ENCODE data around the gene GPC5.

GRCh38 chr13:92403606-92404005 lies 1005.2 kb downstream of the GPC5 start:
- TF ChIP-seq CTCF (IDR thresholded peaks at IDR 0.05): no peak
- TF ChIP-seq MYC (IDR thresholded peaks at IDR 0.05; ENCODE audit: borderline replicate concordance, low read length): no peak
- TF ChIP-seq ATOH8 (CRISPR knock-in tag; IDR thresholded peaks at IDR 0.05; ENCODE audit: low read depth): no peak
- no peak for TF ChIP-seq FOSL2 (IDR thresholded peaks at IDR 0.05)
- no peak for TF ChIP-seq FOSL2 (CRISPR knock-in tag; IDR thresholded peaks at IDR 0.05)
- no peak for TF ChIP-seq TP53 (CRISPR knock-in tag; IDR thresholded peaks at IDR 0.05)
- TF ChIP-seq NFE2L2 (conservative IDR thresholded peaks at IDR 0.05; ENCODE audit: low read length): no peak
- TF ChIP-seq KDM1A (IDR thresholded peaks at IDR 0.05; ENCODE audit: low read depth): no peak
- TF ChIP-seq POLR2AphosphoS2 (conservative IDR thresholded peaks at IDR 0.05; ENCODE audit: low read length): no peak
- TF ChIP-seq HOXA7 (CRISPR knock-in tag; IDR thresholded peaks at IDR 0.05): no peak
- TF ChIP-seq POLR2A (IDR thresholded peaks at IDR 0.05; ENCODE audit: low read length): no peak

All from A549 (cell line).